Natural killer cell (primary cell): ENCODE results near the gene CAMK2D. TPM values are rescaled to one million over a fixed set of nuclear protein-coding genes. Genes with fewer than 3 reads are reported as not detected.

ENCODE experiments used
- ATAC-seq, 3 donors: fragments of 150-1000 bp in 2 of 3; fragments of 200-7000 bp in 1 of 3; cut with Tn5 transposase; 1 replicate in 1 of 3; 2 replicates in 2 of 3; pipeline ENCODE4 v1.10.0; 2021; ENCODE audit warnings: mild to moderate bottlenecking in 2 of 3, moderate library complexity in 2 of 3
- DNase-seq, 2 donors: peaks; one replicate each; pipeline versions ENCODE4 v3.0.0 to v3.0.0-alpha.2; 2013 to 2021; ENCODE audit warnings: mixed read lengths in 1 of 2
- H3K27ac ChIP-seq: one replicate; pipeline ENCODE4 v1.5.1; 2013; ENCODE audit warnings: mild to moderate bottlenecking, low read length
- H3K27me3 ChIP-seq: one replicate; pipeline ENCODE4 v1.6.1; 2013; ENCODE audit warnings: low read length; ENCODE audit not compliant: control insufficient read depth, insufficient read depth
- H3K36me3 ChIP-seq: one replicate; pipeline ENCODE4 v1.6.1; 2013; ENCODE audit warnings: low read length; ENCODE audit not compliant: control insufficient read depth, insufficient read depth
- H3K4me1 ChIP-seq: one replicate; pipeline ENCODE4 v1.6.1; 2013; ENCODE audit warnings: low read length; ENCODE audit not compliant: control insufficient read depth, insufficient read depth
- H3K4me3 ChIP-seq: one replicate; pipeline ENCODE4 v1.5.1; 2013; ENCODE audit warnings: low read length
- H3K9me3 ChIP-seq: one replicate; pipeline ENCODE4 v1.6.1; 2013; ENCODE audit warnings: low read length; ENCODE audit not compliant: control insufficient read depth, insufficient read depth
- H3K27ac Mint-ChIP-seq, 2 donors: one replicate each; pipeline ENCODE4 v1.8.0; 2022; ENCODE audit warnings: mild to moderate bottlenecking in 2 of 2, mixed read lengths in 2 of 2, moderate library complexity in 1 of 2
- H3K27me3 Mint-ChIP-seq, 2 donors: one replicate each; pipeline ENCODE4 v1.8.0; 2022; ENCODE audit warnings: low read depth in 2 of 2, mixed read lengths in 2 of 2
- H3K36me3 Mint-ChIP-seq: one replicate; pipeline ENCODE4 v1.8.0; 2022; ENCODE audit warnings: mixed read lengths
- H3K4me1 Mint-ChIP-seq, 2 donors: one replicate each; pipeline ENCODE4 v1.8.0; 2022; ENCODE audit warnings: mixed read lengths in 2 of 2
- H3K4me3 Mint-ChIP-seq: one replicate; pipeline ENCODE4 v1.8.0; 2022; ENCODE audit warnings: mild to moderate bottlenecking, moderate library complexity, mixed read lengths
- H3K9me3 Mint-ChIP-seq, 2 donors: one replicate each; pipeline ENCODE4 v1.8.0; 2022; ENCODE audit warnings: mixed read lengths in 2 of 2
- WGBS: methylation state at CpG from one replicate; pipeline ENCODE4 v1.1.7; 2013; ENCODE audit warnings: missing lambda C conversion rate; ENCODE audit not compliant: insufficient coverage; 5-methylcytosine and 5-hydroxymethylcytosine counted together
- intact Hi-C: fragments of 100-400 bp; cut with micrococcal nuclease; formaldehyde crosslinking; loops from one replicate; pipeline ENCODE4 v1.14.2; 2022
- total RNA-seq, 4 donors: library from RNA; stranded (reverse); fragments of 120-200 nt in 1 of 4; gene quantifications; one replicate each; pipeline versions ENCODE4 v1.2.3 to v1.2.4, GENCODE V29; 2013 to 2022
- TF ChIP-seq, protein P1 (sequence below): fragments of 200-600 bp; IDR thresholded peaks from one replicate; pipeline ENCODE4 v1.8.0; 2022; ENCODE audit warnings: antibody characterized with exemption

CAMK2D gene
- total RNA-seq: 10 to 100 TPM; 31.6 to 40.1 (median 34.5) TPM
- total RNA-seq (2013): 90.3 TPM

DNA sequence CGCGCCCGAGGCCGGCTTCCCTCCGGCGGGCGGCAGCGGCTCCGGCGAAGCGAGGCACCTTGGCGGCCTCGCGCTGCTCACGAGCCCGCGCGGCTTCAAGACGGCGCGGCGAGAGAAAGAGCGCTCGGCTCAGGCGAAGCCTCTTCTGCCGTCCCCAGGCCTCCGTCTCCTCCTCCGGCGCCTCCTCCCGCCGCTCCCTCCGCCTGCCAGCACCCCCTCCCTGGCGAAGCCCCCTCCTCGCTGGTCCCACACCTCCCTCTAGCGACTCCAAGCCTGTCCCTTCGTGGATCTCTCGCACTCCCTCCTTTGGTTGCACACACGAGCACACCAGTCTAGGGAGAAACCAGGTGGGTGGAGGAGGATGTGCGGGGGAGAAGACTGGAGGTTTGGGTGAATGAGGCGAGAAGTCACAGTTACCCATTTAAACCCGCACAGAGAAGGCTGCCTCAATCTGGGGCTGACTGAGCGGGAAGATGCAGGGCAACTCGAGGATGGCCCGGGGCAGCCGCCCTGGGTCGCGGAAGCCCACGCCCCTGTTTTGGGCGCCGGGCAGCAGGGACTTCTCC is at the start of gene CAMK2D:
TSS of gene CAMK2D (minus strand) at position 119 of the 566 bp plus-strand sequence. CDS start 670 bp downstream, outside the sequence.
- peaks cover 10% of the 10 kb centered on the region for H3K4me1 ChIP-seq
- H3K27ac Mint-ChIP-seq: peak within 1 kb of the TSS; percentile 94 to 99
- H3K27ac ChIP-seq: peak within 1 kb of the TSS; percentile 98
- no peaks in the 10 kb centered on the region for H3K27me3 ChIP-seq
- peak within 1 kb of the TSS; percentile 97 for H3K4me3 Mint-ChIP-seq
- peaks cover 41 to 44% of the 10 kb centered on the region in 2 donors for H3K4me1 Mint-ChIP-seq
- no peaks in the 10 kb centered on the region for H3K9me3 Mint-ChIP-seq
- peaks cover 0 to 2% of the 10 kb centered on the region in 2 donors for H3K27me3 Mint-ChIP-seq
- intact Hi-C loops: loop anchor here (1.0 to 5.0 kb wide), 7 partner anchors 17 to 246 kb away; no protein-coding TSS in a partner anchor
- peaks cover 7% of the 10 kb centered on the region for H3K36me3 ChIP-seq
- under 1% methylated on average over 47 of the region's 50 CpGs for WGBS
- ATAC-seq (peak; percentile 39 to 68 (median 55)), DNase-seq (peak in 1 of 2 donors; percentile 93)
- peak within 1 kb of the TSS; percentile 76 for H3K4me3 ChIP-seq
- TF ChIP-seq, protein P1, sequence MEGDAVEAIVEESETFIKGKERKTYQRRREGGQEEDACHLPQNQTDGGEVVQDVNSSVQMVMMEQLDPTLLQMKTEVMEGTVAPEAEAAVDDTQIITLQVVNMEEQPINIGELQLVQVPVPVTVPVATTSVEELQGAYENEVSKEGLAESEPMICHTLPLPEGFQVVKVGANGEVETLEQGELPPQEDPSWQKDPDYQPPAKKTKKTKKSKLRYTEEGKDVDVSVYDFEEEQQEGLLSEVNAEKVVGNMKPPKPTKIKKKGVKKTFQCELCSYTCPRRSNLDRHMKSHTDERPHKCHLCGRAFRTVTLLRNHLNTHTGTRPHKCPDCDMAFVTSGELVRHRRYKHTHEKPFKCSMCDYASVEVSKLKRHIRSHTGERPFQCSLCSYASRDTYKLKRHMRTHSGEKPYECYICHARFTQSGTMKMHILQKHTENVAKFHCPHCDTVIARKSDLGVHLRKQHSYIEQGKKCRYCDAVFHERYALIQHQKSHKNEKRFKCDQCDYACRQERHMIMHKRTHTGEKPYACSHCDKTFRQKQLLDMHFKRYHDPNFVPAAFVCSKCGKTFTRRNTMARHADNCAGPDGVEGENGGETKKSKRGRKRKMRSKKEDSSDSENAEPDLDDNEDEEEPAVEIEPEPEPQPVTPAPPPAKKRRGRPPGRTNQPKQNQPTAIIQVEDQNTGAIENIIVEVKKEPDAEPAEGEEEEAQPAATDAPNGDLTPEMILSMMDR: no peak
- no peaks in the 10 kb centered on the region for H3K36me3 Mint-ChIP-seq
- H3K9me3 ChIP-seq: no peaks in the 10 kb centered on the region

DNA sequence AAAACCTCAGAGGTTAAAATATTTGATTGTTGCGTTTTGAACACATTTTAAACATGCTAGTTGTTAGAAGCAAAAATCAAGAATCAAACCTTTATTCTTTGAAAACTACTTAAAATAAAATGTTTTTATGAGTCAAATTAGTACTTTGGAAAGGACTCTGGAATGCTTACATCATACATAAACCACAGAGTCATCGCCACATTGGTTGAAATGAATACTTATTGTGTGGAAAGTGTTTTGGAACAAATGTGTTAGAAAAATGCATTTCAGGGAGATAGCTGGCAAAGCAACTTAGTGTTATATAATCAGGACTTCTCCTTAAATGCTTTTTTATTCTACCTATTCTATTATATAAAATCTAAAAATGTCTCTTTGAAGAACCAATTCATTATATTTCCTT is 49.4 kb upstream of the CAMK2D start:
- Histone ChIP-seq H3K27ac (no peak overlapping the region), H3K9me3 (no peaks in the 10 kb centered on the region), H3K4me3 (no peak overlapping the region), H3K27me3 (no peaks in the 10 kb centered on the region), H3K36me3 (no peaks in the 10 kb centered on the region), H3K4me1 (no peaks in the 10 kb centered on the region)
- intact Hi-C loops: no loop called here
- no peak overlapping the region for H3K4me3 Mint-ChIP-seq
- TF ChIP-seq, protein P1: no peak
- no peaks in the 10 kb centered on the region for H3K9me3 Mint-ChIP-seq
- ATAC-seq (no peak), DNase-seq (no peak)
- H3K27me3 Mint-ChIP-seq: peaks cover 2 to 7% of the 10 kb centered on the region in 2 donors
- no peaks in the 10 kb centered on the region for H3K4me1 Mint-ChIP-seq
- H3K36me3 Mint-ChIP-seq: no peaks in the 10 kb centered on the region
- no CpG with 5 or more reads among the region's 2 CpGs for WGBS
- H3K27ac Mint-ChIP-seq: no peak overlapping the region

DNA sequence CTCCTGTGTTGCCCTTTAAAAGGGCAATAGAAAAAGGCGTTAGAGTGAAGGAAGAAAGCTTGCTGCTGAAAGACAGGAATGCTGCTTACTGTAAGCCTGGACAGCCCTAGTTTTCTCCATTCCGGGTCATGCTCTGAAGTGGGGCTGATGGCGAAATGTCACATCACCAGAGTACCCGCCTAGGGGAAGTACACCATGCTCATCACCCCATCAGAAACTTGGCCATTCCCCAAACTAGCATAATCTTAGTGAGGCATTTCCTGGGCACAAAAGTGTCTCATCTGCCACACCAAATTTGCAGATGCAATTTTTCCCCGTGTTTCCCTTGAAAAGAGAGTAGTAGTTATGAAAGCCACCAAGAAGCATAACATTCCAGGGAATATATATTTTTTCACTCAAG is 47.8 kb upstream of the CAMK2D start:
- Mint-ChIP-seq H3K27me3 (peaks cover 2 to 10% of the 10 kb centered on the region in 2 donors), H3K4me3 (no peak overlapping the region), H3K9me3 (no peaks in the 10 kb centered on the region), H3K36me3 (no peaks in the 10 kb centered on the region), H3K4me1 (no peaks in the 10 kb centered on the region), H3K27ac (no peak overlapping the region)
- no peaks in the 10 kb centered on the region for H3K27me3 ChIP-seq
- no peaks in the 10 kb centered on the region for H3K9me3 ChIP-seq
- H3K36me3 ChIP-seq: no peaks in the 10 kb centered on the region
- ATAC-seq (no peak), DNase-seq (peak in 1 of 2 donors; percentile 7)
- no peak overlapping the region for H3K27ac ChIP-seq
- TF ChIP-seq, protein P1: no peak
- H3K4me1 ChIP-seq: no peaks in the 10 kb centered on the region
- WGBS: 93% methylated on average over 4 of the region's 5 CpGs
- intact Hi-C loops: no loop called here
- H3K4me3 ChIP-seq: no peak overlapping the region

DNA sequence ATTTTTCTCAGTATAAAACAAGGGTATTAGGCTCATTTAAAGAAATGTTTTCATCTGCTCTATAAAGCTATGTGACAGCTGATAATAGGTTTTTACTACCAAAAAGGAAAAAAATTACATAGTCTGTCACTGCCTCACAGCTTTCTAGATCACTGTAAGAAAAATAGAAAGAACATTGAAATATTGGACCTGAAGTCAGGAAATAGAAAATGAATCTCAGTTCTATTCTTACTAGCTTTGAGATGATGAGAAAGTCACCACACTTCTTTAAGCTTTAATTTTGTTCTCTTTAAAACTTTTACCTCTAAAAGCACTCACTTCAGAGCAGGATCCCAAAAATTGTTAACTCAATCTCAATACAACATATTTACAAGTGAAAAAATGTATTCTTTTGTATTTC is 45.3 kb upstream of the CAMK2D start:
- H3K27me3 Mint-ChIP-seq: peaks cover 2 to 14% of the 10 kb centered on the region in 2 donors
- peaks cover 0 to 3% of the 10 kb centered on the region in 2 donors for H3K9me3 Mint-ChIP-seq
- H3K9me3 ChIP-seq: peaks cover 4% of the 10 kb centered on the region
- TF ChIP-seq, protein P1: no peak
- no peaks in the 10 kb centered on the region for H3K4me1 Mint-ChIP-seq
- intact Hi-C loops: no loop called here
- no peak overlapping the region for H3K27ac Mint-ChIP-seq
- no peak overlapping the region for H3K4me3 Mint-ChIP-seq
- no peaks in the 10 kb centered on the region for H3K4me1 ChIP-seq
- no peaks in the 10 kb centered on the region for H3K27me3 ChIP-seq
- ATAC-seq (no peak), DNase-seq (no peak)
- H3K36me3 Mint-ChIP-seq: no peaks in the 10 kb centered on the region
- H3K4me3 ChIP-seq: no peak overlapping the region
- no peak overlapping the region for H3K27ac ChIP-seq
- H3K36me3 ChIP-seq: no peaks in the 10 kb centered on the region
